IMR-90 (cell line): ENCODE results near the gene TTC7B. TPM values are rescaled to one million over a fixed set of nuclear protein-coding genes. Genes with fewer than 3 reads are reported as not detected.
A peak's percentile ranks its signal among the peaks of the same experiment; 100 is the strongest.

Source experiments
- ATAC-seq: fragments of 200-7000 bp; cut with Tn5 transposase; 2 replicates; pipeline ENCODE4 v1.9.1; 2020; ENCODE audit warnings: low read depth, mild to moderate bottlenecking, moderate library complexity
- BruUV-seq: library from RNA; stranded (reverse); fragments of 400-500 nt; replicated peaks from 2 replicates; lab custom pipeline; 2021; lab: Mats Ljungman, UMichigan
- CTCF ChIA-PET: fragments of 300-600 bp; formaldehyde crosslinking; extraction: SDS; loops from one replicate; lab custom pipeline; 2021; ENCODE audit warnings: antibody characterized with exemption; lab: Yijun Ruan, JAX
- POLR2A ChIA-PET: fragments of 300-600 bp; sonication (Branson Sonifier 250); formaldehyde crosslinking; loops from one replicate; lab custom pipeline; 2022; ENCODE audit warnings: antibody characterized with exemption; ENCODE audit not compliant: unreplicated experiment; lab: Charles Lee
- DNase-seq: peaks from one replicate; pipeline ENCODE4 v3.0.0; 2013
- H2AFZ ChIP-seq: replicated peaks from 2 replicates; pipeline ENCODE3; 2013; ENCODE audit warnings: low read length, mild to moderate bottlenecking; ENCODE audit not compliant: poor library complexity
- H2AK5ac ChIP-seq: 2 replicates; pipeline ENCODE4 v1.6.1; 2013; ENCODE audit warnings: low read depth, low read length, inconsistent platforms
- H2AK9ac ChIP-seq: replicated peaks from 2 replicates; pipeline ENCODE3; 2013; ENCODE audit warnings: mild to moderate bottlenecking, low read depth, low read length, moderate library complexity; ENCODE audit not compliant: poor library complexity
- H2BK120ac ChIP-seq: 2 replicates; pipeline ENCODE4 v1.6.1; 2013; ENCODE audit warnings: low read depth, low read length, inconsistent platforms
- H2BK15ac ChIP-seq: 3 replicates; pipeline ENCODE4 v1.6.1; 2013; ENCODE audit warnings: low read depth, low read length, inconsistent platforms
- H2BK20ac ChIP-seq: 2 replicates; pipeline ENCODE4 v1.6.1; 2013; ENCODE audit warnings: low read depth, mild to moderate bottlenecking, inconsistent platforms, low read length, moderate library complexity
- H2BK5ac ChIP-seq: 2 replicates; pipeline ENCODE4 v1.6.1; 2013; ENCODE audit warnings: mild to moderate bottlenecking, low read depth, low read length, inconsistent platforms; ENCODE audit not compliant: poor library complexity, severe bottlenecking
- H3K14ac ChIP-seq: replicated peaks from 2 replicates; pipeline ENCODE4 v1.6.1; 2013; ENCODE audit warnings: low read depth, low read length, inconsistent platforms
- H3K18ac ChIP-seq: 2 replicates; pipeline ENCODE4 v1.6.1; 2013; ENCODE audit warnings: low read depth, low read length, control low read depth
- H3K23ac ChIP-seq: 2 replicates; pipeline ENCODE4 v1.6.1; 2013; ENCODE audit warnings: low read depth, low read length, inconsistent platforms
- H3K27ac ChIP-seq: 2 replicates; pipeline ENCODE4 v1.5.1; 2013; ENCODE audit warnings: mild to moderate bottlenecking, control low read depth, low read length; ENCODE audit not compliant: insufficient read depth
- H3K27me3 ChIP-seq: 2 replicates; pipeline ENCODE4 v1.6.1; 2013; ENCODE audit warnings: low read length; ENCODE audit not compliant: control insufficient read depth, insufficient read depth
- H3K36me3 ChIP-seq: 2 replicates; pipeline ENCODE4 v1.6.1; 2013; ENCODE audit warnings: low read length, mixed read lengths; ENCODE audit not compliant: control insufficient read depth, insufficient read depth
- H3K4ac ChIP-seq: 2 replicates; pipeline ENCODE4 v1.6.1; 2013; ENCODE audit warnings: low read depth, low read length, inconsistent platforms
- H3K4me1 ChIP-seq: 2 replicates; pipeline ENCODE4 v1.6.1; 2013; ENCODE audit warnings: low read length, mixed read lengths; ENCODE audit not compliant: control insufficient read depth, insufficient read depth
- H3K4me2 ChIP-seq: 2 replicates; pipeline ENCODE4 v1.6.1; 2013; ENCODE audit warnings: low read depth, mild to moderate bottlenecking, control low read depth, low read length, moderate library complexity
- H3K4me3 ChIP-seq: 2 replicates; pipeline ENCODE4 v1.5.1; 2013; ENCODE audit warnings: low read depth, mild to moderate bottlenecking, control low read depth, low read length, moderate library complexity; ENCODE audit not compliant: insufficient read depth
- H3K56ac ChIP-seq: 2 replicates; pipeline ENCODE4 v1.6.1; 2013; ENCODE audit warnings: low read length, inconsistent platforms; ENCODE audit not compliant: insufficient read depth; ENCODE audit errors: extremely low read depth
- H3K79me1 ChIP-seq, 2 experiments: 2 replicates each; pipeline ENCODE4 v1.6.1; 2013; ENCODE audit warnings: low read length in 2 of 2, inconsistent platforms in 1 of 2, low read depth in 1 of 2
- H3K9ac ChIP-seq: 2 replicates; pipeline ENCODE4 v1.6.1; 2013; ENCODE audit warnings: low read depth, low read length, control low read depth
- H3K9me1 ChIP-seq: 2 replicates; pipeline ENCODE4 v1.6.1; 2013; ENCODE audit warnings: low read length, inconsistent platforms; ENCODE audit not compliant: insufficient read depth
- H3K9me3 ChIP-seq: 2 replicates; pipeline ENCODE4 v1.6.1; 2013; ENCODE audit warnings: low read length; ENCODE audit not compliant: control insufficient read depth, insufficient read depth
- H4K20me1 ChIP-seq: 2 replicates; pipeline ENCODE4 v1.6.1; 2013; ENCODE audit warnings: low read length, inconsistent platforms; ENCODE audit not compliant: insufficient read depth
- H4K5ac ChIP-seq: 2 replicates; pipeline ENCODE4 v1.6.1; 2013; ENCODE audit warnings: mild to moderate bottlenecking, low read depth, low read length, control low read depth
- H4K8ac ChIP-seq, 2 experiments: 2 replicates each; pipeline ENCODE4 v1.6.1; 2013; ENCODE audit warnings: low read depth in 2 of 2, low read length in 2 of 2, control low read depth in 1 of 2, inconsistent platforms in 1 of 2
- H4K91ac ChIP-seq: 2 replicates; pipeline ENCODE4 v1.6.1; 2013; ENCODE audit warnings: low read depth, low read length, inconsistent platforms; ENCODE audit not compliant: insufficient read depth
- BHLHE40 ChIP-seq: fragments of 150-350 bp; IDR thresholded peaks from 2 replicates; pipeline ENCODE4 v1.6.1; 2016; ENCODE audit warnings: mild to moderate bottlenecking, low read depth, low read length
- CEBPB ChIP-seq: IDR thresholded peaks from 2 replicates; pipeline ENCODE4 v1.6.1; 2012; ENCODE audit warnings: low read depth, low read length, improper control_type of control experiment
- CHD1 ChIP-seq: IDR thresholded peaks from 2 replicates; pipeline ENCODE4 v1.6.1; 2012; ENCODE audit warnings: low read depth, low read length, improper control_type of control experiment
- CTCF ChIP-seq: conservative IDR thresholded peaks from 2 replicates; pipeline ENCODE4 v1.5.1; 2012; ENCODE audit warnings: mild to moderate bottlenecking, low read depth, low read length, improper control_type of control experiment
- ELK1 ChIP-seq: fragments of 150-350 bp; IDR thresholded peaks from 2 replicates; pipeline ENCODE4 v1.6.1; 2016; ENCODE audit warnings: low read depth, mild to moderate bottlenecking, low read length, moderate library complexity, borderline replicate concordance
- FOS ChIP-seq: fragments of 150-350 bp; IDR thresholded peaks from 2 replicates; pipeline ENCODE4 v1.6.1; 2016; ENCODE audit warnings: low read depth, low read length
- MAFK ChIP-seq: IDR thresholded peaks from 2 replicates; pipeline ENCODE4 v1.6.1; 2012; ENCODE audit warnings: low read depth, low read length, improper control_type of control experiment
- MAZ ChIP-seq: IDR thresholded peaks from 2 replicates; pipeline ENCODE4 v1.6.1; 2012; ENCODE audit warnings: low read depth, mild to moderate bottlenecking, low read length, improper control_type of control experiment, moderate library complexity, borderline replicate concordance
- MXI1 ChIP-seq: IDR thresholded peaks from 2 replicates; pipeline ENCODE4 v1.6.1; 2012; ENCODE audit warnings: low read depth, mild to moderate bottlenecking, low read length, moderate library complexity, borderline replicate concordance
- NFE2L2 ChIP-seq: fragments of 150-350 bp; IDR thresholded peaks from 2 replicates; pipeline ENCODE4 v1.6.1; 2016; ENCODE audit warnings: low read depth, mild to moderate bottlenecking, low read length
- POLR2A ChIP-seq: IDR thresholded peaks from 2 replicates; pipeline ENCODE4 v1.6.1; 2012; ENCODE audit warnings: mild to moderate bottlenecking, low read depth, low read length
- RAD21 ChIP-seq: IDR thresholded peaks from 2 replicates; pipeline ENCODE4 v1.6.1; 2012; ENCODE audit warnings: low read length, improper control_type of control experiment
- RCOR1 ChIP-seq: IDR thresholded peaks from 2 replicates; pipeline ENCODE4 v1.6.1; 2012; ENCODE audit warnings: mild to moderate bottlenecking, low read length, improper control_type of control experiment; ENCODE audit not compliant: insufficient replicate concordance
- RFX5 ChIP-seq: IDR thresholded peaks from 2 replicates; pipeline ENCODE4 v1.8.0; 2012; ENCODE audit warnings: low read depth, mild to moderate bottlenecking, low read length, moderate library complexity
- SMC3 ChIP-seq: fragments of 150-350 bp; IDR thresholded peaks from 2 replicates; pipeline ENCODE4 v1.6.1; 2016; ENCODE audit warnings: low read depth, mild to moderate bottlenecking, antibody characterized with exemption, low read length, moderate library complexity
- USF2 ChIP-seq: fragments of 150-350 bp; IDR thresholded peaks from 2 replicates; pipeline ENCODE4 v1.6.1; 2017; ENCODE audit warnings: mild to moderate bottlenecking, antibody characterized with exemption, low read length, low read depth
- WGBS, 2 experiments: methylation state at CpG; one replicate each; pipeline versions ENCODE4 v1.1.5 to v1.1.7; 2013; ENCODE audit warnings: missing lambda C conversion rate in 2 of 2; ENCODE audit not compliant: insufficient read length in 1 of 2; ENCODE audit errors: extremely low coverage in 2 of 2; 5-methylcytosine and 5-hydroxymethylcytosine counted together
- dilution Hi-C: fragments of 300-500 bp; cut with HindIII; formaldehyde crosslinking; loops from one replicate; pipeline ENCODE4 v1.14.3; 2018; ENCODE audit warnings: low sequenced_read_pairs; ENCODE audit not compliant: unreplicated experiment
- in situ Hi-C: fragments of 300-500 bp; cut with MboI; formaldehyde crosslinking; loops from 3 replicates; pipeline ENCODE4 v1.14.3; 2019; ENCODE audit warnings: low sequenced_read_pairs, inconsistent platforms, mixed read lengths
- intact Hi-C: fragments of 100-400 bp; cut with micrococcal nuclease; formaldehyde crosslinking; loops from 2 replicates; pipeline ENCODE4 v1.10.0; 2022
- polyA plus RNA-seq, 3 experiments: library from polyadenylated mRNA; depleted of rRNA; stranded (reverse); fragments of >200 nt; gene quantifications; 2 replicates each; pipeline ENCODE4 v1.2.3, GENCODE V29; 2012; ENCODE audit warnings: low replicate concordance in 1 of 3
- total RNA-seq: library from RNA; depleted of rRNA; stranded (reverse); fragments of >200 nt; gene quantifications from 2 replicates; pipeline ENCODE4 v1.2.3, GENCODE V29; 2012

The TTC7B gene
- total and polyA plus RNA-seq, 2 of the 4 experiments (the other 2 are of a cell fraction), result 18.1 to 35.3 TPM

GRCh38 chr14:90599339-90599738, 216.9 kb downstream of the TTC7B start:
- Histone ChIP-seq H3K9me3 (no peaks in the 10 kb centered on the region), H3K36me3 (no peaks in the 10 kb centered on the region), H3K14ac (no peak overlapping the region), H3K4me3 (no peak overlapping the region), H3K27ac (no peak overlapping the region), H4K91ac (no peak overlapping the region), H3K9me1 (peaks cover 12% of the 10 kb centered on the region; the same call in 1 of the 2 replicates), H4K5ac (no peak overlapping the region), H3K4ac (no peak overlapping the region), H4K20me1 (no peaks in the 10 kb centered on the region), H3K23ac (no peak overlapping the region), H3K4me2 (no peak overlapping the region), H3K18ac (no peak overlapping the region; the same call in 1 of the 2 replicates), H3K9ac (no peak overlapping the region), H2BK15ac (no peak overlapping the region), H2AK5ac (peak overlapping the region; percentile 23; the same call in 1 of the 2 replicates), H2AK9ac (no peak overlapping the region), H3K79me1 (no peaks in the 10 kb centered on the region), H3K56ac (no peak overlapping the region), H2AFZ (no peak overlapping the region), H2BK20ac (no peak overlapping the region), H4K8ac (no peak overlapping the region), H3K27me3 (no peaks in the 10 kb centered on the region), H3K4me1 (peaks cover 9% of the 10 kb centered on the region; the same call in 1 of the 2 replicates), H2BK5ac (no peak overlapping the region), H2BK120ac (no peak overlapping the region)
- dilution Hi-C loops, result no loop called here
- BruUV-seq, result no TSS peak
- in situ Hi-C loops, result no loop called here
- no peak for DNase-seq
- 53% methylated on average over 3 of the region's 11 CpGs; no CpG with 5 or more reads in 1 of the 2 experiments for WGBS, 2 experiments
- CTCF ChIA-PET, result interaction anchor here (1.3 to 1.4 kb wide), 2 partner anchors 42 to 200 kb away, joined by 4 to 5 read pairs; no protein-coding TSS in a partner anchor
- TF ChIP-seq CHD1, result no peak
- TF ChIP-seq NFE2L2, result no peak
- TF ChIP-seq CTCF, result no peak
- no peak for TF ChIP-seq FOS
- no peak for TF ChIP-seq MAZ
- no peak for TF ChIP-seq BHLHE40
- TF ChIP-seq RFX5, result no peak
- no peak for TF ChIP-seq MXI1
- no peak for TF ChIP-seq RAD21
- TF ChIP-seq ELK1, result no peak
- TF ChIP-seq USF2, result no peak
- no peak for TF ChIP-seq SMC3
- no peak for TF ChIP-seq MAFK
- TF ChIP-seq RCOR1, result no peak
- TF ChIP-seq CEBPB, result no peak
- no peak for TF ChIP-seq POLR2A
- POLR2A ChIA-PET, result interaction anchor here (0.6 kb wide), 1 partner anchor 218 kb away, joined by 3 read pairs; no protein-coding TSS in a partner anchor
- intact Hi-C loops, result no loop called here
- no peak; the same call in 1 of the 2 replicates for ATAC-seq
